Fibroblast of peridontal ligament (primary cell): Measurements from ENCODE around the gene SPON2.
A peak's percentile ranks its signal among the peaks of the same experiment; 100 is the strongest.

ENCODE experiments used
- DNase-seq: peaks from one replicate; pipeline ENCODE4 v3.0.0-alpha.2; 2010; ENCODE audit errors: extremely low read depth

SPON2 gene

GRCh38 chr4:1208970-1209704 is 36.8 kb upstream of the SPON2 start:
- DNase-seq = peak; percentile 29

GRCh38 chr4:1208266-1208961 is 36.0 kb upstream of the SPON2 start:
- no peak for DNase-seq

- DNase-seq = peak; percentile 81
These were observed 35.4 kb upstream of the SPON2 start for GRCh38 chr4:1207603-1208265.

- no peak for DNase-seq
These were observed 34.7 kb upstream of the SPON2 start for GRCh38 chr4:1207157-1207470.

GRCh38 chr4:1206299-1207156 is 34.1 kb upstream of the SPON2 start:
- DNase-seq = no peak

- DNase-seq = no peak
These were observed 33.4 kb upstream of the SPON2 start for GRCh38 chr4:1205586-1206298.

GRCh38 chr4:1204828-1205585 is 32.6 kb upstream of the SPON2 start:
- no peak for DNase-seq

- DNase-seq = no peak
These were observed 32.0 kb upstream of the SPON2 start for GRCh38 chr4:1204286-1204827.

GRCh38 chr4:1203026-1203616 is 30.7 kb upstream of the SPON2 start:
- no peak for DNase-seq

GRCh38 chr4:1202526-1203011 is 30.2 kb upstream of the SPON2 start:
- DNase-seq = no peak

- peak; percentile 50 for DNase-seq
These were observed 29.6 kb upstream of the SPON2 start for GRCh38 chr4:1201851-1202525.

GRCh38 chr4:1200425-1201035 is 28.1 kb upstream of the SPON2 start:
- DNase-seq = peak; percentile 84

GRCh38 chr4:1199556-1200331 is 27.4 kb upstream of the SPON2 start:
- no peak for DNase-seq

GRCh38 chr4:1198098-1198844 is 25.9 kb upstream of the SPON2 start:
- DNase-seq = no peak

GRCh38 chr4:1196421-1197183 is 24.2 kb upstream of the SPON2 start:
- no peak for DNase-seq

GRCh38 chr4:1195891-1196401 is 23.6 kb upstream of the SPON2 start:
- no peak for DNase-seq
